A673 (cell line): ENCODE results near the gene EXOC1L.

Source experiments
- EZH2 ChIP-seq: fragments of 200-600 bp; sonication (generic); IDR thresholded peaks from 2 replicates; pipeline ENCODE4 v1.6.1; 2017; ENCODE audit warnings: borderline replicate concordance, low read depth, mild to moderate bottlenecking, mixed read lengths, antibody characterized with exemption, low read length; ENCODE audit not compliant: poor library complexity, severe bottlenecking
- TF ChIP-seq, protein P1 (sequence below): fragments of 300-800, 200-600 bp; sonication (generic); conservative IDR thresholded peaks from 2 replicates; pipeline ENCODE4 v1.5.1; 2017; ENCODE audit warnings: low read depth, mild to moderate bottlenecking, antibody characterized with exemption, low read length, moderate library complexity, mixed read lengths

- TF ChIP-seq, protein P1, sequence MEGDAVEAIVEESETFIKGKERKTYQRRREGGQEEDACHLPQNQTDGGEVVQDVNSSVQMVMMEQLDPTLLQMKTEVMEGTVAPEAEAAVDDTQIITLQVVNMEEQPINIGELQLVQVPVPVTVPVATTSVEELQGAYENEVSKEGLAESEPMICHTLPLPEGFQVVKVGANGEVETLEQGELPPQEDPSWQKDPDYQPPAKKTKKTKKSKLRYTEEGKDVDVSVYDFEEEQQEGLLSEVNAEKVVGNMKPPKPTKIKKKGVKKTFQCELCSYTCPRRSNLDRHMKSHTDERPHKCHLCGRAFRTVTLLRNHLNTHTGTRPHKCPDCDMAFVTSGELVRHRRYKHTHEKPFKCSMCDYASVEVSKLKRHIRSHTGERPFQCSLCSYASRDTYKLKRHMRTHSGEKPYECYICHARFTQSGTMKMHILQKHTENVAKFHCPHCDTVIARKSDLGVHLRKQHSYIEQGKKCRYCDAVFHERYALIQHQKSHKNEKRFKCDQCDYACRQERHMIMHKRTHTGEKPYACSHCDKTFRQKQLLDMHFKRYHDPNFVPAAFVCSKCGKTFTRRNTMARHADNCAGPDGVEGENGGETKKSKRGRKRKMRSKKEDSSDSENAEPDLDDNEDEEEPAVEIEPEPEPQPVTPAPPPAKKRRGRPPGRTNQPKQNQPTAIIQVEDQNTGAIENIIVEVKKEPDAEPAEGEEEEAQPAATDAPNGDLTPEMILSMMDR = peak; percentile 67
- no peak for TF ChIP-seq EZH2
These were observed 47.5 kb downstream of the EXOC1L start for GRCh38 chr4:55866973-55867574.
